GM19468 (cell line): ENCODE results near the gene GRIN2A.

Experiments
- ATAC-seq: cut with Tn5 transposase; IDR thresholded peaks from one replicate; pipeline ENCODE4 v1.9.1; 2021; ENCODE audit warnings: mild to moderate bottlenecking, moderate library complexity, moderate number of reproducible peaks; ENCODE audit not compliant: unreplicated experiment; ENCODE audit errors: extremely low read depth

GRIN2A gene

DNA sequence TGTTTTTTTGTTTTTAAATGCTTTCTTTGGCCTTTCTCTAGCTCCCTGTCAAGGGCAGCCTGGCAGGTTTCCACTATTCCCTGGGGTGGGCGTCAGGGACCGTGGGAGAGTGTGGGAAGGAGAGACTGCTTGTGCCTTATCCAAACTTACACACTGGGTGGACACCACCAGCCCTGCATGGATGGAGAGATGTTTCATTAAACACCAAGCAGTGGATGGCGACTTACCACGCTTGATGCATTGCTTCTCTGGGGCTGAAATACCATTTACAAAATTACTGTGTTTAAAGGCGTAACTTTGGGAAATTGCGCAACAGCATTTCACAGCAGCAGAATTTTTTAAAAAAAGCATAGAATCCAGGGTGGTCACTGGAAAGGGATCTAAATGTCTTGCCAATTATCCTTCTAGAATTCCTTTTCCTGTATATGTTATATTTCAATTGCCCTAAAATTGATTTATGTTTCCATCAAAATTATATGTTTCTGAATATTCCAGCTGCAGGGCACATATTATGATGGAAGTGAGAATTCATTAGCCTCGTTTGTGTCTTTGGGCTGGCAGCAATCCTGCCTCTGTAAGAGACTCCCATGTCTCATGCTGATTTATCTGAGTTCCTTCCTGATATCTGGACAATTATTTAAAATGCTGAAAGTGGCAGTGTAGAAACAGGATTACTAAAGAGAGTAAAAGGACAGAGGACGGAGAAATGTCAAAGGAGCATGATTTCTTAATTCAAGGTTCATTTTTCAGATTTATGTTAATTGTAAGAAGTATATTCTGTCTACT is 247.3 kb downstream of the GRIN2A start:
- ATAC-seq, result no peak

DNA sequence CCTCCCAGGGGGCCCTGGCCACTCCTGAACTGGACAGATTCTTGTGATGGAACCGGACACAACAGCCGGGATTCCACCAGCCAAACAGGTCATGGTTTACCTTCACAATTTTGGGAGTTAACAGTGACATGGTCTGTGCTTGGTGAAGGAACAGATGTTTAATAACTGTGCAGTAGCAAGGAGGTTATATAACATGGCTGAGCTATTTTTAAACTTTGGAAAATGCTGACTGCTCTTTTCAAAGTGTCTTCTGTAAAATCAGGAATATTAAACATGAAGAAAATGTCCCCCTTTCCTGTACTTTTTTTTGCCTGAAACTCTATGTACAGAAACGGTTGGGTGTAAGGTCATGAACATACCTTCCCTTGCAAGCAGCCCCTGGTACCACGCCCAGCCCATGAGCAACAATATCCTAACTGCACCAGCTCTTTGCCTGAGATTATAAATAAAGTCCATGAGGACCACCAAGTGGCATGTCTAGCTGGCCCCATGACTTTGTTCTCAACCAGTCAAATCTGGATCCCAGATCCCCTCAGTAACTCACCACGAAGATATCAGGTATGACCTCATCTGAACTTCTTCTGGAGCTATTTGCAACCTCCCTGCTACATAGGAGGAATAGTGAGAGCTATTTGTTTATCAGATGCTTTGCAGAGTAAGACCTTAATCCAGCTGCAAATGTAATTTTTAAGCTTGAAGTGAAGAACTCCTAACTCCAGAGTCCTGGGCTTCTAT is 249.1 kb downstream of the GRIN2A start:
- no peak for ATAC-seq

DNA sequence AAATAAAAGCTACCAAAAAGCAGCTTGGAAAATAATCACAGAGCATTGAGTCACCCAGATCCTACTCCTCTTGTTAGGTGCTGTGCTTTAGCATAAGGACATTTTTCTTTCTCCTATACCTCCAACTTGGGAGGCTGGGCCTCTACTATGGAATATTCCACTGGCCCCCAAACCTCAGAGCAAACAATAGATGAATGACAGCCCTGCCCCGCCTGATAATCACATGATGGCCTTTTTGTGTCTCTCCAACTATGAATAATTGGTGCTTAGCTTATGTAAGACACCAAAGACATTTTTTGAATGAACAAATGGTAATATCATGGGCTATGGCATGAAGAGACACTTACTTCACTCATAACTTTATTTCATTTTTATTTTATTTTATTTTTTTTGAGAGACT is 250.2 kb downstream of the GRIN2A start:
- ATAC-seq, result no peak

DNA sequence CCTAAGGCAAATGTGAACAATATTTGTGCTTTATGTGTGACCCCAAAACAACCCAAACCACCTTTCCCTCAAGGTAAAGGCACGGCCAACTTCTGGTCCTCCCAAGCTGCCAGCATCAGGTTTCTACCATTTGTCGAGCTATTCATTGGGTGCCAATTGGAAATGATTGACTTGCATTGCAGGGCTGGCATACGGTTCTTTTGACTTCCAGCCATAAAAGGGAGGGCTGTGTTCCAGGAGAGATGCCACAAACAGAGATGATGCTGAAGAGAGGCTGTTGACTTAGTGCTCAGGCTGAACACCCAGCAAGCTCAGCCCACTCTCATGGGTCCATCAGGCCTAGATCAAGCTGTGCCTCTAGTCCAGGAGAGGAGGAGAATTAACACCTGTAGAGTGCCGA is 252.4 kb downstream of the GRIN2A start:
- ATAC-seq, result no peak

DNA sequence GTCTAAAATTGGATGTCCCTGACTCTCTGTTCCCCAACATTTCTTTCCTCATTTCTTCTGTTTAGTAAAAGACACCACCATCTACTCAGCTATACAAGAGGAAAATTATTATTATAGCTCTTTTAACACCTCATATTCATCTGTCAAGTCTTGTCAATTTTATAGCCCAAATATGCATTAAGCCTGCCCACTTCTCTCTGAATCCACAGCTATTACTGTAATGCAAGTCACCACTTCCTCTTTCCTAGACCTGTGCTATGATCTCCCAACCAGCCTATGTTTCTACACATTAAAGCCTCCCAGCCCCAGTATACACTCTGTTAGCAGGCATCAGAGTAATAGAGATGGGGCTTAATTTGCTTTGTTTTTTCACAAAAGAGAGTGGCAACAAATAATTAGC is 252.9 kb downstream of the GRIN2A start:
- ATAC-seq, result no peak

DNA sequence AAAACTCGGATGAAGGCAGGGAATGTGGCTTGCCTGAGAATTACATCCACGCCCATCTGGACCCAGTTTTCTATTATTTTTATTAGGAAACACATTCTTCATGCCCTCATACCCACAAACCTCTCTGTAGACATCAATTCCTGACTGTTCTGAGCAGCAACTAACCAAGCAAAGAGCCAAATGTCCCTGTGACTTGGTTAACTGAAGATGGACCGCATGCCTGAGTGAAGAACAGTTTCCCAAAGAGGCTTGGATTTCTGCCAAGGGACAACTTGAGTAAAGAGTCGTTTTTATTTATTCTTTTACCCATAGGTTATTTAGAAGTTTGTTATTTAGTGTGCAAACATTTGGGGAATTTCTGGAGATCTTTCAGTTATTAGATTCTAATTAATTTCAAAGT is 259.8 kb downstream of the GRIN2A start:
- ATAC-seq, result no peak

DNA sequence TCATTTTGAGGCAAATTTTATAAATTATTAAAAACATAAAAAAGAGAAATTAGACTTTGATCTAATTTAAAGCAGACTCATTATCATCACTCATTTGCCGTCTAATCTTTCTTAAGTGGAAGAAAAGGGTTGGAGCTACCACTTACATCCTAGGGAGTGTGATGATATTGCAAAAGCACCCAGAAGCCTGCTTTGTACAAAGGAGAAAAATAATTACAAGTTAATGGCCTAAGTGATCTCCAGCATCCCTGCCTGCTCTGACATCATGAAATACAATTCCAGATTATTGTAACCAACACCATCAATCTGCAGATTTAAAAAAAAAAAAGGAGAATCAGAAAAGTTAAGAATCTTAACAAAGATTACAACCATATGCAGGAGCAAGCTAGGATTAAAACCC is 260.2 kb downstream of the GRIN2A start:
- ATAC-seq, result no peak

DNA sequence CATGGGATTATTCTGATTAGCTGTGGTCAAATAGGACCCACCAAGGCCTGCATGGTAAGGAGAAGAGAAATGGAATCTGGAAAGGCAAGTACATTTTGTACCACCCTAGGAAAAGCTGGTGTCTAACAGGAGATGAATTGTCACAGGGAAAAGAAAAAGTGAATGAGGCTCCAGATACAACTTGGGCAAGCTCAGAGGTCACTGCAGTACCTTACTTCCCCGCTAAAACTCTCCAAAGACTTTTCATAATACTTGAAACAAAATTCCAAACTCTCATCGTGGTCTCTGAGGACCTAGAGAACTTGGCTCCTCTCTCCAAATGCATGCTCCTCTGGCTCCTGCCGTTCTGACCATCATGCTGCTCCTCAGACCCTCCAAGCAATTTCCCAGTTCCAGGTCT is 262.8 kb downstream of the GRIN2A start:
- no peak for ATAC-seq

DNA sequence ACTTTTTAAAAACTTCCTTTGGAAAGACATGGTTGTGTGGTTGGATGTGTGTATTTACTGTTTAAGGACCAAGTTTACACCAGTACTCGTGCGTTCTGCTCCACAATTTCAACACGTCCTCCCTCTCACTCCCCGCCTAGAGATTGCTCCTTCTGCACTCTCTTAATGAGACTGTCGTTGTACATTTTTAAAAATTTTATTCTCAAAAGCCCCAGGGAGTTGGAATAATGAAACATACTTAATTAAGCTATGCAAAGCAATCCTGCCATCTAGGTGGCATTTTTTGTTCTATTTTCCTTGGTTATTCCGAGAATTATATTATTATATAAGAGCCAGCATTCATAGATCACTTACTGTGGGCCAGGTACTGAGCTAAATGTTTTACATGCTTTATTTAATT is 264.5 kb downstream of the GRIN2A start:
- no peak for ATAC-seq

DNA sequence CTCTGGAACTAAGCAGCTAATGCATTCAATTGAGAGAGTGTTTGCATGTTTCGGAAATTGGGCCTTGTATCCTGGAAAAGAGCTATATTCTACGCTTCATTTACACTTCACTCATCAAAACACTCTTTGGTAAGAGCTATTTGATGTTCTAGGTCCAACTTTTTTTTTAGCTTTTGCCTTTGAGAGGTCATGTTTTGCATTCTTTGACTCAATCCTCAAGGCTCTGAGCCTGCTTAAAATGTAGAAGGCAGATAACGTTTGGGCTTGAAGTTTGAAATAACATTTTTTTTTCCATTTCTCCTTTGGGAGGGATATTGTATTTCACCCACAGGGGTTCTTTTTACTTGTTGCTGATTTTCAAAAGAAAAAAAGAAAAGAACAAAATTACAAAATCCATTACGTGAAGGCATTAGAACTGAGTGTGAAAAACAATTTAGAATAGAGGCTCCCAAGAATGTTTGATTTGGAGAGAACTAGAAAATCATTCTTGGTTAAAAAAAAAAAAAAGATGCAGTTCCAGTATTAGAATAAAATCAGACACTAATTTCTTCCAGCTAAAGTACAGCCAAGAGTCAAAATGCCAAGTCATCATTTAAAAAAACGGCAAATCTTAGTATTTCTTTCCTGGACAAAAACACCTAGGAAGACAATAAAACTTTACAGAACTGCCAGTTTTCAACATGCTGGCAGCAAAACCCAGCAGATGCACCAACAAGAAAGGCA is 268.5 kb downstream of the GRIN2A start:
- ATAC-seq, result no peak

DNA sequence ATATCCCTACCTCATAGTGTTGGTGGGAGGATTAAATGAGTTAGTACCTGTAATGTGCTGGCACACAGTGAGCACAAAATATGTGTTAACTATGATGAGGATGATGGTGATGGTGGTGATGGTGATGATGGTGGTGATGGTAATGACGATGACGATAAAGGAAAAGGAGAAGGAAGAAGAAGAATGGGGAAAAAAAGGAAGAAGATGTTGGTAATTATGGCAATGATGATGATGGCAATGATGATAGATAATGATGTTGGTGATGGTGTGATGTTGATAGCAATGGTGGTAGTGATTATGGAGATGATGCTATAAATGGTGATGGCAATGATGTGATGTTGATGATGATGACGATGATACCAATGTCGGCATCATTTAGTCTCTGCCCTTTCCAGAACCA is 270.2 kb downstream of the GRIN2A start:
- no peak for ATAC-seq

DNA sequence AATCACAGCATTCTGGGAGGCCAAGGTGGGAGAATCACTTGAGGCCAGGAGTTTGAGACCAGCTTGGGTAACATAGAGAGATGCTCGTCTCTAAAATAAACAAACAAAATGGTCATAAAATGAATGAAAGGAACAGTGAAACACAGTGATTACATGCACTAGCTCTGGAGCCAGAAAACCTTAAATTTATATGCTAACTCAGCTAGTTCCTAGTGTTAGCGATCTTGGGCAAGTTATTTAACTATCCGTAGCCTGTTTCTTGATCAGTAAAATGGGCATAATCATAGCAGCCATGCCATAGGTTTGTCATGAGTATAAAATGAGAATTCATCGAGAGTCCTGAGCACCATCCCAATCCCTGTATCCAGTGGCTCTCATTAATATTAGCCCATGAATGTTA is 271.0 kb downstream of the GRIN2A start:
- no peak for ATAC-seq

DNA sequence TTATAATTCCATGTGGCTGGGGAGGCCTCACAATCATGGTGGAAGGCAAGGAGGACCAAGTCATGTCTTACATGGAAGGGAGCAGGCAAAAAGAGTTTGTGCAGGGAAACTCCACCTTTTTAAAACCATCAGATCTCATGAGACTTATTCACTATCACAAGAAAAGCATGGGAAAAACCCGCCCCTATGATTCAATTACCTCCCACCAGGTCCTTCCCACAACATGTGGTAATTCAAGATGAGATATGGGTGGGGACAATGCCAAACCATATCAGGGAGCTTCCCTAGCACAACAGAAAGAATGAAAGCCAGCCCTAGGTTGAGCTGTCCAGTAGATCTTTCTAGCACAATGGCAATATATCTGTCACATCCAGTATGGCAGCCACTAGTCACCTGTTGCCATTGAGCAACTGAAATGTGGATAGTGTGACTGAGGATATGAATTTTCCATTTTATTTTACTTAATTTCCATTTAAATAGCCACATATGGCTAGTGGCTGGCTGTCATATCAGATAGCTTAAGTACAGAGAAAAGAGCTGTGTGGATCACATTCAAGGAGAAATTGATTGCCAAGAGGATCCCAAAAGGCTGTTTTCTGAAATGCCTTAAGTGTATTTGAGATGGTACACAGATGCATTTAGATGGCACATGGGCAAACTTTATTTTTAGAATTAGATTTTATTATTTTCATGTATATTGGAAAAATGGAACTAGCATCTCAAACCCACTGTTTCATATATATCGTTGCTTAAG is 273.0 kb downstream of the GRIN2A start:
- ATAC-seq, result no peak

DNA sequence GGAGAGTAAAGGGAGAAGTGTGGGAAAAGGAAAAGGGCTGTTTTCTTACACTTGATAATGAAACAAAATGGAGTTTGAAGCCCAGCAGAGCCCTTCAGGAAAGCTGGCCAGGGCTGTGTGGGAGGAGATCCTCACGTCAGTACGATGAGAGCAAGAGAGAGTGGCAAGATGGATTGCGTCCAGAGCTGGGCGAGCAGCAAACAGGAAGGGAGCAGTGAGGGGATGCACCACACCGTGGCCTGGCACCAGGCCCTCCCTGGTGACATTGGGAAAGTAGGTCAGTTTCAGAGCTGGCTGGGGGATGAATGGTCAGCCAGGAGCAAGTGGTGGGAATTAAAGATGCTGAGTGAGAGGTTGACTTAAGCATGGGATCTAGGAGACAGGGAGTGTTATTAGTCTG is 273.6 kb downstream of the GRIN2A start:
- ATAC-seq, result no peak

DNA sequence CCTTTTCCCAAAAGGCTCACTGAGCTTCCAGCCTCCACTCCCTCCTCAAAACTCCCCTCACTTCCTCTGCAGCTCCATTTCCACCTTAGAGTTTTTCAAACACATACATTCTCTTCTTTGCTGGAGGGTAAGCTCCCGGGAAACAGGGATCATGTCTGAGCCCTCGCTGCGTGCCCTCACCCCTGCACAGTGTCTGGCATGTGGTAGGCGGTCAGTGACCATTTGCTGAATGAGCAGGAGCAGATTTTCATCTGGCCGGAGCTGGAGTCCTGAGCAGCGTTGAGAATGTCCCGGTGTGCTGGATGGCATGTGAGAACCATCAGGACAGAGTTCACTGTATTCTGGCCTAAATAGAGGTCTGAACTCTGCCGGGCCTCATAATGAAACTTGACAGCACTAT is 274.5 kb downstream of the GRIN2A start:
- ATAC-seq, result no peak

DNA sequence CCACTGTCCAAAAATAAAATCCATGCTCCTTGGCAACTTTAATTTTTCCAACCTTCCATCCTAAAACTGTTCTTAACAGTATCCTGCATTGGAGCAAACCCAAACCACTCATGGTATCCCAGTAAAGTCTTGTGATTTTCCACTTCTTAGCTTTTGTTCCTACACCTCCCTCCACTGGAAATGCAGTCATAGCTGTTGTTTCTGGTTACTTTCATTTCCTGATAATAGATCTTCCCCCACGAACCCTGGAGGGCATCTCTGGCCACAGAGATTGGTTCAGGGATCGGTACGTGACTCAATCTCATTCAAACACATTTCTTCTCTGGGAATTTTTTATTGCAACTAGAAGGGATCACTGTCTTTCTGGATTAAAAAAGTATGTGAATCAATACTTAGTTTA is 276.0 kb downstream of the GRIN2A start:
- no peak for ATAC-seq

DNA sequence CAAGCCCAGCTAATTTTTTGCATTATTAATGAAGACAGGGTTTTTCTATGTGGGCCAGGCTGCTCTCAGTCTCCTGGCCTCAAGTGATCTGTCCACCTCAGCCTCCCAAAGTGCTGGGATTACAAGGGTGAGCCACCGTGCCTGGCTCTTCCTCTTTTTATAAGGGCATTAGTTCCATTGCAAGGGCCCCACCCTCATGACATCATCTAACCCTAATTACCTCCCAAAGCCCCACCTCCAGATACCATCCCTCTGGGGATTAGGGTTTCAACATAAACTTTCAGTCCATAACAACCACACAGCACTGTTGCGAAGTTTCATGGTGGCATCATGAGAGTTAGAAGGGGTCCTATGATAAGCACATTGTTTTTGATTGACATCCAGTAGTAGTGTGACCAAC is 277.7 kb downstream of the GRIN2A start:
- no peak for ATAC-seq

DNA sequence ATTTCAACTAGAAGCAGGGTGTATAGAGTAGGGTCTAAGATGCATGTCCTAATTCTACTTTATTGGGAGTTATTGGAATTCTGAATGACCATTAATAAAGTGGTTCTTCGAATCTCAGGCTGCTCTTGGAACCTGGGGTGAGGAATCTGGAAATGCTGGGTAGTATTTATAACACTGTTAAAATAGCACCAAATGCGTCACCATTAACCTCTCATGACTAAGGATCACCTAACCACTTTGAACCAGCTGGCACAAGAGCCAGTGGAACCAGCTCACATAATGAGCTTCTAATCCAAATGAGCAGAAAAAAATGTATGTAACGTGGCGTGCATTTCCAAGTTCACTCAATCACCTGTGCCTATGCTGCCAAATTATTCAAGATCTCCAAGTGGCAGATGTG is 281.7 kb downstream of the GRIN2A start:
- no peak for ATAC-seq

DNA sequence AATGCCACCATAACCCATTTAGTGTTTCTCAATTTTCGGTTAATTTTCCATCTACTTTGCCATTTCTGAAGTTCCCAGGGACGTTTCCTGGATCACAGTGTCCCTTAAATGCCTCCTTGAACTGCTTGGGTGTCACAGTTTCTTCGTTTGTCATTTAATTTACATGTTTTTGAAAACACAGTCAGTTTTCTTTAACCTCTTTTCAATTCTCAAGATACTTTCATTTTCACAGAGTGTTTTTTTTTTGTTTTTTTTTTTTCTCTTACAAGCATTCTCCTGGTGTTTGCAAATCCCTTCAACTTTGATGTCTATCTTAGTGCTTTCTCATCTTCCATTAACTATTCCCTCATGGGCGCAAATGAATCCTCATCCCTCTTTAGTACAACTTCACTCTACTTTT is 283.7 kb downstream of the GRIN2A start:
- no peak for ATAC-seq

DNA sequence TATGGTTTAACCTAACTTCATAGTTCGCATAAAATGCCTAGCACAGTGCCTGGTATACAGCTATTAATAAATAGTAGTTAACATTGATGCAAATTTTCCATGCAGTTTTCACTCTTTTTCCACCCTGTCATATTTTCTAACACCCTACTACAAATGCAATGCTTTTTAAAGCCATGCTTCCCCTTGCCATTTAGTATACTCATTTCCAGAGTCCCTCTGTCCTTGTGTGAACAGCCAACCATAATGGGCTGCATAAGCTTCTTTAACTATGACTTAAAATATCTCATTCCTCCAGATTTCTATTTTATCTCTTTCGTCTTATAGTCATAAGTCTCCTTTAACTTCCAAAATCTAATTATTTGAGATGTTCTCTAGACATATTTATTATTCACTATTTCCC is 284.1 kb downstream of the GRIN2A start:
- no peak for ATAC-seq

DNA sequence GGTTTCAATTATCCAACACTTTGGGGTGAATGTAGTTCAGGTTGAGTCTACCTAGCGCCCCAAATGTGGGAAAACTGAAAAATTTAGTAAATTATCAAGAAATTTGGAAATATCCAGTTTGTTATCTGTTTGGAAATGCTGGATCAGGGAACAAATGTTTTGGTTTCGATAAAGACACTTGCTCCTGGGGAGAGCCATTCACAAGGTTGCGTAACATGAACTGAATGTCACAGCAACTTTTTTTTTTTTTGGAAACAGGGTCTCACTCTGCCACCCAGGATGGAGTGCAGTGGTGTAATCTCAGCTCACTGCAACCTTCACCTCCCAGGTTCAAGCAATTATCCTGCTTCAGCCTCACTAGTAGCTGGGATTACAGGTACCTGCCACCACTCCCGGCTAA is 286.4 kb downstream of the GRIN2A start:
- no peak for ATAC-seq
